Measurements from ENCODE around the gene TDRKH.
"Not testable (repeated sequence)": the region's sequence is repeated elsewhere in the genome, so short reads cannot be mapped to it uniquely, and the experiment has no call there.

Gene TDRKH

DNA sequence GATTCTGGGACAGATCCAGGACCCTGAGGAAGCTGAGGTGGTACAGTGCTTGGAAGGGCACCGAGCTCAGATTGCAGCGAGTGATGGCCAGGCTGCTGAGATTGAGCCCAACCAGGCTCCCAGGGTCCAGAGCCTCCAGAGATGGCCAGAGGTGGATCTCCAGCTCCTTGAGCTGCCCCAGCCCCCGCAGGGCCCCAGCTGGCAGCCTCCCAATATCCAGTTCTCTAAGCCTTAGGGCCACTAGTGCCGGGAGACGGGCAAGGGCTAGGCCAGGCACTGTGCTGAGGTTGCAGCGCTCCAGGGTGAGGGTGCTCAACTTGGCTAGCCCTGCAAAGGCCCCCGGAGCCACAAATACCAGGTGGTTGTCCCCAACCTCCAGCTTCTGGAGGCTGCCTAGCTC lies 11.5 kb upstream of the TDRKH start:
- DNase-seq (ENCODE audit: low read depth in 2 of 2): no peak

DNA sequence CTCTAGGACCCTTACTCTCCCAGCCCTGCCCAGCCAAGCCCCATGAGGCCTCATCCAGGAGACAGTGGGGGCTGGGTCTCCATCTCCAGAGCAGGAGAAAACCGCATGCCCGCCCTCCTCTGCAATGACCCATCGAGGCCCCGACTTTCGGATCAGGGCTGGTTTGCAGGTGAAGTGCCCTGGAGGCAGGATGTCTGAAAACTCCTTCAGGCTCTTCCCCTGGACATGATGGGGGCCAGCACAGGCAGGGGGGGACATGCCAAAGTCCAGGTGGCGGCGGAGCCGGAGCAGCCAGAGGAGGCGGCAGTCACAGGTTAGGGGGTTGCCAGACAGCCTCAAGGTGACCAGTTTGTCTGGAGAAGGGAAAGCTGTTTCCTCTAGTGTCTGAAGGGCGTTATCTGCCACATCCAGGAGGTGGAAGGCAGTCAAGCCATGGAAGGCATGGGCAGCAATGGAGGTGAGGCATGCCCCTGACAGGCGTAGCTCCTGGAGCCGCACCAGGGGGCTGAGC lies 11.1 kb upstream of the TDRKH start:
- DNase-seq (ENCODE audit: low read depth in 2 of 2): no peak

DNA sequence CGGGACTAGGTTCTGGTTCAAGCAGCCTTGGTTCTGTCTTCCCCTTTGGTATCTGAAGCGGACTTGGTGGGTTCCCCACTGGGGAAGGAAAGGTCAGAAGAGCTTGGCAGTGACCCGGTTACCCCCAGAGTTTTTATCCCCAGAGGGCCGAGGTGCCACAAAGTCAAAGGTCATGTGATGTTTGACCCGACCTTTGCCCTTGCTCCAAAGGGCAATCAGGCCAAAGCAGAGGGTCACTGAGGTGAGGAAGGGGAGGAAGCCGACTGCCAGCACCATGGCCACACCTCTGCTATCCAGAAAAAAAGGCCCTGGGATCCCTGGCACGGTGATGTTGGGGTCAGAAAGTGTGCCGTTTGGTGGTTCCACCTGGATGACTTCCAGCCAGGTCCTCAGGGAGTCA lies 10.5 kb upstream of the TDRKH start:
- no peak for DNase-seq (ENCODE audit: low read depth in 2 of 2)

DNA sequence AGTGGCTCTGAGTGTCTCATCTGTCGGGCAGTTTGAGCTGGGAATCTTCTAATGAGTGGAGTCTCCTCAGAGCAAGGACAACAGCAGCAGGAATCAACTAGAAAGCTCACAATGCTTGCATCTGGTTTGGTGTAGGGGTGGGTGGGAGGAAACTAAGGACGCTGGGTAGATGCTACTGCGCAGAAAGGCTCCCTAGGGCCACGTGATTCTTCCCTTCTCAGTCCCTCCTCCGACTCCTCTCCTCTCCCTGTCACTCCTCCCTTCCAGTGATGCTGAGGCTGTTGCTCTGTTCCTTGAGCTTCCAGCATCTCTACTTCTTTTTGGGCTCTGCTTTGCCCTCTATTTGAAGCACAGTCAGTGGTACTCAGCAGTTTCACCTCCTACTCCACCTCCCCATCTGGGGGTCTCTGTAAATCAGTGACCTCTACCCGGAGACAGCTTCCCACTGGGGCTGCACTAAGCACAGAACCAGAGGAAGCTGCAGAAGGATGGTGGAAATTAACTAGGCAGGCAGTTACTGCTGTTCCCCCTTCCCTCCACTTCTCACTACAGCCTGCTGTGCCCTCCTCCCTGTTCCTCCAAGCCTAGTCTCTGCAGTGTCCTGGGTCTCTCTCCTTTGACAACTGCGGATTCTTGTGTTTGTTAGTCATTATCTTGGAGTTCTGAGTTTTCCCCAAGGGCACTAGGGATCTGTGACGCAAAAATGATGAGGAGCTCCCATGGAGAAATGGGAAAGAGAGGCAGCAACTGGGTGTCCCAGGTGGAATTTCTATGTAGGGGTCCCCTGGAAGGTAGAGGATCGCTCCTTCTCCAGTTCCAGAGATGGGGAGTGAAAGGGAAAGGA lies 9.1 kb upstream of the TDRKH start:
- DNase-seq (ENCODE audit: low read depth in 2 of 2): no peak

DNA sequence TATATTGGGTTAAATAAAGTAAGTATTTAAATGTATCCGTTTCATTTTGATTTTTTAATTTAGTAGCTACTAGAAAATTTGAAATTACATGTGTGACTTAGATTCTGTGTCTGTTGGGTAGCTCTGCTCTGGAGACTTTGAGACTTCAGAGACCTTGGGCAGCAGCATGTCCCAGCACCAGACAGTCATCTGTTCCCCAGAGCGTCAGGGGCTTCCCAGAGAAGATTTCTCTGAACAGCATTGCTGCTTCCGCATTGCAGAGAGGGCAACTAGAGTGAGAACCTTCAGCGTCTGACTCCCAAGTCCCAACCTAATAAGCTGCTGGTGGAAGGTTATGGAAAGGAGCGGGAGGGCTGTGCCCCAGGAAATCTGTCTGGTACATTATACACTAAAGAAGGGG lies 8.3 kb upstream of the TDRKH start:
- DNase-seq (ENCODE audit: low read depth in 2 of 2): no peak

DNA sequence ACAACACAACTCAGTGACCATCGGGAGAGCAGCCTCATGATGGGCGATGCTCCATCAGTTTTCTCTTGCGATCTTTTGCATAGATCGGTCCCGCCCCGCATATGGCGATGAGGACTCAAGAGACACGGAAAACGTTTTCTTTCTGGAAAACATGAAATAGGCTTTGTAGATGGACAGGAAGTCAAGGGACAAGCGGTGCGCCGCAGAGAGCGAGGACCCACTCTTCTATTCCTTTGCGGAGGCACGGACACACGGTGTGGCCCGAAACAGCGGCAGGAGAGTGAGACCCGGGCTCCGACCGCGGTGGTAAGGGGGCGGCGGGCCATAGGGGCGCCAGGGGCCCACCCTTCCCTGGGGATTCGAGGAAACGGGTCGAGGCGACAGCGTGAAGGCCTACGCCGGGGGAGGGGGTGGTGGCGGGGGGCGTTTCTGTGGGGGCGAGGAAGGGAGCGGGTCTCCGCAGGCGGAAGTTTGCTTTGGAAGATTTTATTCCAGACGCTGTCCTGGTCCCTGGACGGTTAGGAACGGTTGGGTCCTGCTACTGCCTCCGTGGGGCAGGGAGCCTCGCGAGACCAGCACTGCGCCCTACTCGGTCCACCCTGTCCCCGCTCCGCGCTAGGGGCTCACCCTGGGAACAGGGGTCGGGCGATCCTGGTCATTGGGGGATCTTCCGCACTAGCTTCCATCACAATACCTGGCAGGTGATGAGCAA lies 796 bp upstream of the TDRKH start:
- DNase-seq (ENCODE audit: low read depth in 2 of 2): peak in 1 of 2 donors; percentile 7

DNA sequence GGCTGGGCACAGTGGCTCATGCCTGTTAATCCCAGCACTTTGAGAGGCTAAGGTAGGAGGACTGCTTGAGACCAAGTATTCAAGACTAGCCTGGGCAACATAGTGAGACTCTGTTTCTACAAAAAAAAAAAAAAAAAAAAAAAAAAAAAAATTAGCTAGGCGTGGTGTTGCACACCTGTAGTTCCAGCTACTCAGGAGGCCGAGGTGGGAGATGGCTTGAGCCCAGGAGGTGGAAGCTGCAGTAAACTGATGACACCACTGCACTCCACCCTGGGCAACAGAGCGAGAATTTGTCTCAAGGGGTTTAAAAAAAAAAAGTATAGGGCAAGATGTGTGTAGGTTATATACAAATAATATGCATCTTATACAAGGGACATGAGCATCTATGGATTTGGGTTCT lies 2.6 kb downstream of the TDRKH start:
- no peak for DNase-seq (ENCODE audit: low read depth in 2 of 2)

DNA sequence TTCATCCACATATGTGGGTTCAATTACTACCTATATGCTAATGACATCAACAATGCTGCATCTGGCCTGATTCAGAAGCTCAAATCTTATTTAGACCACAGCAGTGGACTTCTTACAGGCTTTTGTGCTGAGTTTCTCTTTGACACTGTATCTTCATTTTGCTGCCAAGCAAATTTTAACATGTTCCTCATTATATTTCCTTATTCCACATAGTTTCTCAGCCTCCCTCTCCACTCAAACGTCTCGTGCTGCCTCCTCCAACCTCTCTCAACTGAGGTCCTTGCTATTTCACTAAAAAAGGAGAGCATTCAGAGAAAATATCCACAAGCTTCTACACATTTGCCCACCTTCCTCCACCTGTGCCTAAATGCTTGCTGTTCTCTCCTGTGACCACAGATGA lies 6.5 kb downstream of the TDRKH start:
- no peak for DNase-seq (ENCODE audit: low read depth in 2 of 2)

DNA sequence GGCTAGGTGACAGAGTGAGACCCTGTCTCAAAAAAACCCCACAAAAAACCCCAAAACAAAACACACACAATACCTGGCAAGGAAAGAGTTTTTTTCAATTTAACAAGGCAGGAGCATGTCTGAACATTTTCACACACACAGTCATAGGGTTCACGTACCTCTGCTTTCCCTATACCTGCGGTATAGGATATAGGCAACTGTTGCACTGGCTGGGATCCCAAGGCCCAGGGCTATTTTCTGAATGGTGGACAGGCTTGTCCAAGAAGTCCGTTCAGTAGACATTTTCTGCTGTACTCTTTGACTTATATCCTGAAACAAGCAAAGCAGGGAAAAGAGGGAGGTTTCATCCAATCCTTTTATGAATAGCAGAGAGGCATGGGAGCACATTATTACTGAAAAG lies 7.6 kb downstream of the TDRKH start:
- DNase-seq (ENCODE audit: low read depth in 2 of 2): no peak

DNA sequence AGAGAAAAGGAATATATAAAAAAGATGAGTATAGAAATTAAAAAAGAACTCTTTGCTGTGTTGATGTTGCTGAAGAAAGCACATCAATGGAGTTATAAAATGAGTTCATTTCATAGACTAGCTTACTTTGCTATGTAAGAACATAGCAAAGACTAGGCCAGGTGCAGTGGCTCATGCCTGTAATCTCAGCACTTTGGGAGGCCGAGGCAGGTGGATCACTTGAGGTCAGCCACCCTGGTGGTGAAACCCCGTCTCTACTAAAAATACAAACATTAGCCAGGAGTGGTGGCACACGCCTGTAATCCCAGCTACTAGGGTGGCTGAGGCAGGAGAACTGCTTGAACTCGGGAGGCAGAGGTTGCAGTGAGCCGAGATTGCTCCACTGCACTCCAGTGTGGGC lies 8.3 kb downstream of the TDRKH start:
- DNase-seq (ENCODE audit: low read depth in 2 of 2): not testable (repeated sequence)

DNA sequence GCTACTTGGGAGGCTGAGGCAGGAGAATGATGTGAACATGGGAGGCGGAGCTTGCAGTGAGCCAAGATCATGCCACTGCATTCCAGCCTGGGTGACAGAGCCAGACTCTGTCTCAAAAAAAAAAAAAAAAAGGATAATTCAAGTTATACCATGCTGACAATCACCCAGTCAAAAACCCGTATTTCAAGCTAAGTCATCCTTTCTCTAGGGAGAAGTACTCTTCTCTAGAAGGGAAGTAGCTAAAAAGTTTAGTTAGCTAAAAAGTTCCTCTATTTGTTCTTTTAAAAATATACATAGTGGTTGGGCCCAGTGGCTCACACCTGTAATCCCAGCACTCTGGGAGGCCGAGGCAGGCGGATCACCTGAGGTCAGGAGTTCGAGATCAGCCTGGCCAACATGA lies 9.6 kb downstream of the TDRKH start:
- DNase-seq (ENCODE audit: low read depth in 2 of 2): not testable (repeated sequence)

DNA sequence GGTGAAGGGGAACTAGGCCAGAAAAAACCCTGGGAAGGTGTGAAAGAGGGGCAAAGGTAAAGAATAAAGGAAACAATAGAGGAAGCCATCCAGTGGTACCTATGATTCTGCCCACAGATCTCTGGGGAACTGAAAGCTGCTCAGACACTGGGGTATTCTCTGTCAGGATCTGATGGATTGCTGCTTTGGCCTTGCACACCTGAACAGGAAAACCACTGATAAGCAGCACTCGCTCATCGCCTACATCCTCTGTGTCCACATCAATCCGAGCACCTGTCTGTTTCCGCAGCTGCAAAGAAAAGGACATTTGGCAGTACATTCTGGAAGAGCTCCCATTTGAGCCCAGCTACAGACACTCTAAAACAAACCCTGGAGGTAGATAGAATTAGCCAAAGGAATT lies 10.4 kb downstream of the TDRKH start:
- DNase-seq (ENCODE audit: low read depth in 2 of 2): no peak

DNA sequence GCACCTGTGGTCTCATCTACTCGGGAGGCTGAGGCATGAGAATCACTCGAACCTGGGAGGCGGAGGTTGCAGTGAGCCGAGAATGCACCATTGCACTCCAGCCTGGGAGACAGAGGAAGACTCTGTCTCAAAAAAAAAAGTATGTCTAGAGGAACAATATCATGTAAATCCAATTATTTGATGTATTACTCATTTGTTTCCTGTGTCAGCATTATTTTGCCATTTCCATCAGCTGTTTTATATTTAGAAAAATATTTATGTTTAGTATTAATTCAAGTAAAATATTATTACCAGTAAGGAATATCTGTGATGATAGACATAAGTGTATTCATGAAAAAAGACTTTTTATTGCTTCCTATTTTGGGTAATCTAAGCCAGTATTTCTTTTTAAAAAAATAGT lies 13.0 kb downstream of the TDRKH start:
- no peak for DNase-seq (ENCODE audit: low read depth in 2 of 2)

DNA sequence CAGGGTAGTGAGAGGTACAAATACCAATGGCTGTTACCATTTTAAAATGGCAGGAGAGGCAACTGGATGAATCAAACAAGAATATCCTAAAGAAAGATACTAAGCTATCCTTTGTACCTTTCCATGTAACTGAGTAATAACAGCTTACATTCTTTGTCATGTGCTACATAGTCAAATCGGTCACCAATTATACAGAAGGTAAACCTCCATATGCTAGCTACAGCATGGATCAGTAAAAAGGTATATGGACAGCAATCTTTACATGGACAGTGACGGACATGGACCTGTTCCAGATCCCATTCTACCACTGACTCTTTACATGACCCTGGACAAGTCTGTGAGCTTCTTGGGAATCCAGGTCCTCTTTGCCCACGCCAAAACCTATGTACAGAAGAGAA lies 13.6 kb downstream of the TDRKH start:
- DNase-seq (ENCODE audit: low read depth in 2 of 2): no peak

DNA sequence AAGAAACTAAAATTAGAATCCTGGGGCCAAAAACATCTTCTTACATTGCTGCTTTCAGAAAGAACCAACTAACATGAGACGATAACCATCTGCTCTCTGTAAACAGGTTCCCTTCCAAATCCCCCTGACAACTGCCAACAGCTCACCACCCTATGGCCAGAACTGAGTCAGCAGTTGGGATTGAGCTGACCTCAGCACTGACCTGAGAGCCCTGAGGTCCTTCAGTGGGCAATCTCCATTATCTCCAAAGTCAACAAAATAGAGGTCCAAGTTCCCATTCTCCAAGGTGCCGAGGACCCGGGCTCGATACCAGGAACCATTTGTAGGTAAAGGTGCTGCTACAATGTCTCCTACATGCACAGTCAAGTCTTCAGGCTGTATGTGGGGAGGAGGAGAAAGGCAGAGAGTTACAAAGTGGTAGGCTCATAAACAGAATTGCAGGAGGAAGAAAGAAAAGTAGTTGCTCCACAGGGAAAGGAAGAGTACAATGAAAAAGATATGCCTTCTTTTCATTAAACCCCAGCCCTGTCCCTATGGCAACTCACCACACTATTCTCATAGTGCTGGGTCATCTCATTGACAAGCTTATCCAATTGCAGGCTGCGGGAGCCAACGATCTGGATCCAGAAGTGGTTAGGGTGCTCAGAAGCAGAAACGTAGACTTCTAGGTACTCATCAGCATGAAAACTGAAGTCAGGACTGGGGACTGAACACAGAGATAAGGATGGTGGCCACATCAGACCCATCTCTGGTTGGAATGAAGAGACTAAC lies 14.2 kb downstream of the TDRKH start:
- no peak for DNase-seq (ENCODE audit: low read depth in 2 of 2)

DNA sequence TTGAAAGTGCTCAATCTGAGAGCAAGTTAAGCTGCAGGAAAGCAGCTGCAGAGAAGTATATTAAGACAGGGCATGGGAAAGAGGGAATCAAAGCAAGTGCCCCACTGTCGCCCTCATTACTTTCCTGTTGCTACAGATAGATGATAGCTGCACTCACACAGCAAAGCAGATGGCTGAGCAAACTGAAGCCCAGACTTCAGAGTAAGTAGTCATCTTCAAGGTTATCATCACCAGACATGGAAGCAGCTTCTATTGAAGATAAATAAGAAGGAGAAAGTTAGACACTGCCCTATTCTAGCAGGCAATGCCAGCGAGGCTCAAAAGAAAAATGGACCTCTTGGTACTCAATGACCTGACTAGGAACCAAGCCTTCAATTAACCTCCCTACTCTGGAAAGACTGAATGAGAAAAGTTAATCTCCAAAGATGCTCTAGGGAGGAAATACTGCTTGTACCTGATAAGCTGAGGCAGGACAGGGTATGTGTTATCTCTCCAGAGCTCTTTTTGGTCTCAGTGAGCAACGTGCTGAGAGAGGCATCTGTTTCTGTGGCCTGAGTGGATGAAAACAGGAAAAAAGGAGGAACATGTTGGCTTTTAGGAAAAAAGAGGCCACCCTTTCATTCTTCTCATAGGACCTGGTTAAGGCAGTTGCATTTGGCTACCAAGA lies 15.9 kb downstream of the TDRKH start:
- no peak for DNase-seq (ENCODE audit: low read depth in 2 of 2)

DNA sequence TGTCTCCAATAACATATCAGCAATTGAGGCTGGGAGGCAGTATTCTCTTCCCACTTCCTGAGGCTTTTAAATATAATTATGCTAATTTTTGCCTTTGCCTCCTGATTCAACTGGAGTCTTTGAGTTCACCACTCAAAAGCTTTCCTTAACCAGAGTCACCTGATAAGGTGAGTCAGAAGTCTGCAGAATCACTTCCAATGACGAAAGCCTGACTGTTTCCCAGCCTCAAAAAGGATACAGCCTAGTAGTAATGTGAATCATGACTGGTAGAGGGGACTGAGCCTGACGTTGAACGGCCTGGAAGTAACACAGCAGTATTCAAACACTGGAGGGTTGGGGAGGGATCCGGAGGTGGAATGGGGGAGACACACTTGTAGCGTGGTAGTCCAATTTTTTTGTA lies 16.6 kb downstream of the TDRKH start:
- no peak for DNase-seq (ENCODE audit: low read depth in 2 of 2)

DNA sequence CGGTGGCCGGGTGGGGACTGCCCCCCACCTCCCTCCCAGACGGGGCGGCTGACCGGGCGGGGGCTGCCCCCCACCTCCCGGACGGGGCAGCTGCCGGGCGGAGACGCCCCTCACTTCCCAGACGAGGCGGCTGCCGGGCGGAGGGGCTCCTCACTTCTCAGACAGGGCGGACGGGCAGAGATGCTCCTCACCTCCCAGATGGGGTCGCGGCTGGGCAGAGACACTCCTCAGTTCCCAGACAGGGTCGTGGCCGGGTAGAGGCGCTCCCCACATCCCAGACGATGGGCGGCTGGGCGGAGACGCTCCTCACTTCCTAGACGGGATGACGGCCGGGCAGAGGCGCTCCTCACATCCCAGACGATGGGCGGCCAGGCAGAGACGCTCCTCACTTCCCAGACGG lies 21.0 kb downstream of the TDRKH start:
- not testable (repeated sequence) for DNase-seq (ENCODE audit: low read depth in 2 of 2)

DNA sequence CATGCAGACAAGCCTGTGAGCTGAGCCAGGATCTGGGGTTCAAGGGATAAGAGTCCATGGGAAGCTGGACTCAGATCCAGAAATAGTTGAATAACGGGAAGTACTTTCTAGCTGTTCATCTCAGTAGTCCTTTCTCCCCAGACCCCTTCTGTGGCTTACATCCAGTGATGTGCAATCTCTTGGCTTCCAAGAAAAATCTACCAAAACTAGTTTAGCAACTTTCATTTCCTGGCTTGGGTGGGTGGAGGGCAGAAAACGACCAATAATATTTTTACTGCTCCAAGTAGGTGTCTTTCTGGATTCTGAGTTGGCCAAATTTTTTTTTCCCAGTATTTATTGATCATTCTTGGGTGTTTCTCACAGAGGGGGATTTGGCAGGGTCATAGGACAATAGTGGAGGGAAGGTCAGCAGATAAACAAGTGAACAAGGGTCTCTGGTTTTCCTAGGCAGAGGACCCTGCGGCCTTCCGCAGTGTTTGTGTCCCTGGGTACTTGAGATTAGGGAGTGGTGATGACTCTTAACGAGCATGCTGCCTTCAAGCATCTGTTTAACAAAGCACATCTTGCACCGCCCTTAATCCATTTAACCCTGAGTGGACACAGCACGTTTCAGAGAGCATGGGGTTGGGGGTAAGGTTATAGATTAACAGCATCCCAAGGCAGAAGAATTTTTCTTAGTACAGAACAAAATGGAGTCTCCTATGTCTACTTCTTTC lies 21.8 kb downstream of the TDRKH start:
- not testable (repeated sequence) for DNase-seq (ENCODE audit: low read depth in 2 of 2)

DNA sequence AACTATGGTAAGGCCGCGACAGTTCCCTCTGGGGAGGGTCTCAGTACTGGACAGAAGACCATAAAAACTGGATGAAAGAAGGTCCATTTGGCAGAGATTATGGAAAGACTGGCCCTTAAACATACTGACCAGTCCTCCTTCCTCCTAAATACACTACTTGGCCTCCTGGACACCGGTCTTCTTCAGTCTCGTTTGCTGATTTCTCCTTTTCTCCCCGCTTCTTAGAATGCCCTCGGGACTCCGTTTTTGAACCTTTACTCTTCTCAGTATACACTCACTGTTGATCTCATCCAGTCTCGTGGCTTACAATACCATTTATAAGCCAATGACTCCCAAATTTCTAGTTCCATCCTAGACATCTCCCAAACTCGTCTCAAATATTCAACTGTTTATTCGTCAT lies 26.3 kb downstream of the TDRKH start:
- no peak for DNase-seq (ENCODE audit: low read depth in 2 of 2)

All from stimulated activated CD4-positive, alpha-beta T cell treated with anti-CD3 and anti-CD28 coated beads, Interleukin-15, amount 100 ng/mL, for 48 hours (primary cell).